ENCODE results near the gene UGT1A1. TPM values are rescaled to one million over a fixed set of nuclear protein-coding genes. Genes with fewer than 3 reads are reported as not detected.

UGT1A1 gene
- total and polyA plus RNA-seq, 2 of the 13 experiments (the other 11 are each of a cell fraction or from before 2014, with no cell fraction given) = 0.69 to 0.75 TPM

DNA sequence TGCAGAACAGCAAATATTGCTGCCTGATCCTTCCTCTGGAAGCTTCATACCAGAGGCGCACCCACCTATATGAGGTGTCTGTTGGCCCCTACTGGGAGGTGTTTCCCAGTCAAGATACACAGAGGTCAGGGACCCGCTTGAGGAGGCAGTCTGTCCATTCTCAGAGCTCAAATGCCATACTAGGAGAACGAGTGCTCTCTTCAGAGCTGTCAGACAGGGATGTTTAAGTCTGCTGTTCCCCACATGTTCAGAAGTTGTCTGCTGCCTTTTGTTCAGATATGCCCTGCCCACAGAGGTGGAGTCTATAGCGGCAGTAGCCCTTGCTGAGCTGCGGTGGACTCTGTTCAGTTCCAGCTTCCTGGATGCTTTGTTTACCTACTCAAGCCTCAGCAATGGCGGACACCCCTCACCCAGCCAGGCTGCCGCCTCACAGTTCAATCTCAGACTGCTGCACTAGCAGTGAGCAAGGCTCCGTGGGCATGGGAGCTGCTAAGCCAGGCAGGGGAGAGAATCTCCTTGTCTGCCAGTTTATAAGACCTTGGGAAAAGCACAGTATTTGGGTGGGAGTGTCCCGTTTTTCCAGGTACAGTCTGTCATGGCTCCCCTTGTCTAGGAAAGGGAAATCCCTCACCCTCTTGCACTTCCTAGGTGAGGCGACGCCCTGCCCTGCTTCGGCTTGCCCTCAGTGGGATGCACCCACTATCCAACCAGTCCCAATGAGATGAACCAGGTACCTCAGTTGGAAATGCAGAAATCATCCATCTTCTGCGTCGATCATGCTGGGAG lies 23.0 kb upstream of the UGT1A1 start (continued):
- TF ChIP-seq ZNF274 (CRISPR knock-in tag; IDR thresholded peaks at IDR 0.05) (peak; percentile 68; the same call in 1 of the 2 replicates), ZNF280B (CRISPR knock-in tag; IDR thresholded peaks at IDR 0.05; ENCODE audit: borderline replicate concordance) (peak; percentile 70; the same call in 1 of the 2 replicates), ZNF768 (CRISPR knock-in tag; IDR thresholded peaks at IDR 0.05) (peak; percentile 73; the same call in 1 of the 2 replicates), SP4 (CRISPR knock-in tag; IDR thresholded peaks at IDR 0.05) (peak; percentile 55; the same call in 1 of the 2 replicates), ZMYM4 (CRISPR knock-in tag; IDR thresholded peaks at IDR 0.05) (peak; percentile 92), FOXO1 (CRISPR knock-in tag; IDR thresholded peaks at IDR 0.05) (peak; percentile 19; the same call in 1 of the 2 replicates), ZNF512B (CRISPR knock-in tag; IDR thresholded peaks at IDR 0.05; ENCODE audit: borderline replicate concordance) (peak; percentile 85; the same call in 1 of the 2 replicates), ASH2L (IDR thresholded peaks at IDR 0.05; ENCODE audit: insufficient read length, low read depth, low read length) (peak; percentile 36), ELF1 (CRISPR knock-in tag; IDR thresholded peaks at IDR 0.05) (peak; percentile 85), NCOA1 (CRISPR knock-in tag; IDR thresholded peaks at IDR 0.05) (0 out of 2 replicates have a peak, but pooled peaks have one; percentile 31), ZBTB7B (CRISPR knock-in tag; IDR thresholded peaks at IDR 0.05) (0 out of 2 replicates have a peak, but pooled peaks have one; percentile 29), NFKBIZ (CRISPR knock-in tag; IDR thresholded peaks at IDR 0.05) (0 out of 2 replicates have a peak, but pooled peaks have one; percentile 60), ZNF772 (CRISPR knock-in tag; IDR thresholded peaks at IDR 0.05) (peak; percentile 52; the same call in 1 of the 2 replicates)
- TF ChIP-seq, protein P1, sequence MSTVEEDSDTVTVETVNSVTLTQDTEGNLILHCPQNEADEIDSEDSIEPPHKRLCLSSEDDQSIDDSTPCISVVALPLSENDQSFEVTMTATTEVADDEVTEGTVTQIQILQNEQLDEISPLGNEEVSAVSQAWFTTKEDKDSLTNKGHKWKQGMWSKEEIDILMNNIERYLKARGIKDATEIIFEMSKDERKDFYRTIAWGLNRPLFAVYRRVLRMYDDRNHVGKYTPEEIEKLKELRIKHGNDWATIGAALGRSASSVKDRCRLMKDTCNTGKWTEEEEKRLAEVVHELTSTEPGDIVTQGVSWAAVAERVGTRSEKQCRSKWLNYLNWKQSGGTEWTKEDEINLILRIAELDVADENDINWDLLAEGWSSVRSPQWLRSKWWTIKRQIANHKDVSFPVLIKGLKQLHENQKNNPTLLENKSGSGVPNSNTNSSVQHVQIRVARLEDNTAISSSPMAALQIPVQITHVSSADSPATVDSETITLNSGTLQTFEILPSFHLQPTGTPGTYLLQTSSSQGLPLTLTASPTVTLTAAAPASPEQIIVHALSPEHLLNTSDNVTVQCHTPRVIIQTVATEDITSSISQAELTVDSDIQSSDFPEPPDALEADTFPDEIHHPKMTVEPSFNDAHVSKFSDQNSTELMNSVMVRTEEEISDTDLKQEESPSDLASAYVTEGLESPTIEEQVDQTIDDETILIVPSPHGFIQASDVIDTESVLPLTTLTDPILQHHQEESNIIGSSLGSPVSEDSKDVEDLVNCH (CRISPR knock-in tag; IDR thresholded peaks at IDR 0.05) = peak; percentile 49; the same call in 1 of the 2 replicates
- TF ChIP-seq, protein P2, sequence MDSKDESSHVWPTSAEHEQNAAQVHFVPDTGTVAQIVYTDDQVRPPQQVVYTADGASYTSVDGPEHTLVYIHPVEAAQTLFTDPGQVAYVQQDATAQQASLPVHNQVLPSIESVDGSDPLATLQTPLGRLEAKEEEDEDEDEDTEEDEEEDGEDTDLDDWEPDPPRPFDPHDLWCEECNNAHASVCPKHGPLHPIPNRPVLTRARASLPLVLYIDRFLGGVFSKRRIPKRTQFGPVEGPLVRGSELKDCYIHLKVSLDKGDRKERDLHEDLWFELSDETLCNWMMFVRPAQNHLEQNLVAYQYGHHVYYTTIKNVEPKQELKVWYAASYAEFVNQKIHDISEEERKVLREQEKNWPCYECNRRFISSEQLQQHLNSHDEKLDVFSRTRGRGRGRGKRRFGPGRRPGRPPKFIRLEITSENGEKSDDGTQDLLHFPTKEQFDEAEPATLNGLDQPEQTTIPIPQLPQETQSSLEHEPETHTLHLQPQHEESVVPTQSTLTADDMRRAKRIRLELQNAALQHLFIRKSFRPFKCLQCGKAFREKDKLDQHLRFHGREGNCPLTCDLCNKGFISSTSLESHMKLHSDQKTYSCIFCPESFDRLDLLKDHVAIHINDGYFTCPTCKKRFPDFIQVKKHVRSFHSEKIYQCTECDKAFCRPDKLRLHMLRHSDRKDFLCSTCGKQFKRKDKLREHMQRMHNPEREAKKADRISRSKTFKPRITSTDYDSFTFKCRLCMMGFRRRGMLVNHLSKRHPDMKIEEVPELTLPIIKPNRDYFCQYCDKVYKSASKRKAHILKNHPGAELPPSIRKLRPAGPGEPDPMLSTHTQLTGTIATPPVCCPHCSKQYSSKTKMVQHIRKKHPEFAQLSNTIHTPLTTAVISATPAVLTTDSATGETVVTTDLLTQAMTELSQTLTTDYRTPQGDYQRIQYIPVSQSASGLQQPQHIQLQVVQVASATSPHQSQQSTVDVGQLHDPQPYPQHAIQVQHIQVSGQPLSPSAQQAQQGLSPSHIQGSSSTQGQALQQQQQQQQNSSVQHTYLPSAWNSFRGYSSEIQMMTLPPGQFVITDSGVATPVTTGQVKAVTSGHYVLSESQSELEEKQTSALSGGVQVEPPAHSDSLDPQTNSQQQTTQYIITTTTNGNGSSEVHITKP (CRISPR knock-in tag; IDR thresholded peaks at IDR 0.05; ENCODE audit: low read depth) = peak; percentile 52; the same call in 1 of the 2 replicates
